ENCODE measurements around the gene LAMB4.

DNA sequence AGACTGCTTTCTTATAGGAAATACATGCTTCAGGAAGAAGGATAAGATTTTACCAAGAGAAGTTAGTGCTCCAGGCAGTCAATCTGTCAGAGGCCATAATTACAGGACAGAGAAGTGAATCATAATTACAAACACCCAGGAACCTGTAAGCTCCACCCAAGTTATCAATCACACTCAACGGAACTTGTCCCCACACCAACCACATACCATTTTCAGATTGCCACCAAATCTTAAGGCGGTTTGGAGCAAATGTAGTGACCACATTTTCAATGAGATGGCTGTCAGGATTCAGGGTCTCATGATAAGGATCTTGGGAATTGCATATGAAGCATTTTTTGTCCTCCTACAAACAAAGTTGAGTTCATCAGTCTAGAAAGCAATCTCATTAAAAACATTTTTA lies 132.0 kb downstream of the LAMB4 start:
- TF ChIP-seq CTCF (IDR thresholded peaks at IDR 0.05; ENCODE audit: low read depth, low read length) (no peak), POLR2A (IDR thresholded peaks at IDR 0.05; ENCODE audit: extremely low read depth, insufficient read length) (no peak), MAX (IDR thresholded peaks at IDR 0.05; ENCODE audit: low read depth, low read length) (no peak)

All from NB4 (cell line).